ENCODE data around the gene MLANA.
"Not testable (repeated sequence)": the region's sequence is repeated elsewhere in the genome, so short reads cannot be mapped to it uniquely, and the experiment has no call there.

MLANA gene

GRCh38 chr9:5870691-5871090, 20.0 kb upstream of the MLANA start:
- peak; percentile 35 for DNase-seq

GRCh38 chr9:5871785-5872184, 18.9 kb upstream of the MLANA start:
- DNase-seq, result no peak

- DNase-seq, result no peak
These were observed 18.2 kb upstream of the MLANA start for GRCh38 chr9:5872511-5872910.

- no peak for DNase-seq
These were observed 17.2 kb upstream of the MLANA start for GRCh38 chr9:5873439-5873838.

- DNase-seq, result no peak
These were observed 16.6 kb upstream of the MLANA start for GRCh38 chr9:5874048-5874447.

GRCh38 chr9:5876026-5876425, 14.7 kb upstream of the MLANA start:
- no peak for DNase-seq

GRCh38 chr9:5876711-5877110, 14.0 kb upstream of the MLANA start:
- no peak for DNase-seq

- no peak for DNase-seq
These were observed 11.1 kb upstream of the MLANA start for GRCh38 chr9:5879419-5880181.

- DNase-seq, result not testable (repeated sequence)
These were observed 8.3 kb upstream of the MLANA start for GRCh38 chr9:5882244-5883012.

GRCh38 chr9:5884191-5884590, 6.5 kb upstream of the MLANA start:
- no peak for DNase-seq

- peak; percentile 61 for DNase-seq
These were observed 4.4 kb upstream of the MLANA start for GRCh38 chr9:5886114-5886939.

GRCh38 chr9:5892456-5893133, 1.9 kb downstream of the MLANA start:
- DNase-seq, result no peak

- DNase-seq, result no peak
These were observed 2.4 kb downstream of the MLANA start for GRCh38 chr9:5893134-5893505.

- DNase-seq, result no peak
These were observed 3.0 kb downstream of the MLANA start for GRCh38 chr9:5893591-5894236.

- DNase-seq, result no peak
These were observed 3.7 kb downstream of the MLANA start for GRCh38 chr9:5894237-5894959.

GRCh38 chr9:5895782-5896181, 5.1 kb downstream of the MLANA start:
- peak; percentile 45 for DNase-seq

- no peak for DNase-seq
These were observed 6.2 kb downstream of the MLANA start for GRCh38 chr9:5896863-5897262.

GRCh38 chr9:5897851-5898250, 7.2 kb downstream of the MLANA start:
- DNase-seq, result no peak

GRCh38 chr9:5899292-5899691, 8.6 kb downstream of the MLANA start:
- no peak for DNase-seq

- DNase-seq, result no peak
These were observed 9.9 kb downstream of the MLANA start for GRCh38 chr9:5900622-5901021.

GRCh38 chr9:5902377-5902776, 11.7 kb downstream of the MLANA start:
- no peak for DNase-seq

- DNase-seq, result no peak
These were observed 18.2 kb downstream of the MLANA start for GRCh38 chr9:5908918-5909317.

Data from DMS79 treated with DMSO at 0.1 percent for 48 hours (cell line).